ENCODE results near the gene ALS2.

The ALS2 gene

DNA sequence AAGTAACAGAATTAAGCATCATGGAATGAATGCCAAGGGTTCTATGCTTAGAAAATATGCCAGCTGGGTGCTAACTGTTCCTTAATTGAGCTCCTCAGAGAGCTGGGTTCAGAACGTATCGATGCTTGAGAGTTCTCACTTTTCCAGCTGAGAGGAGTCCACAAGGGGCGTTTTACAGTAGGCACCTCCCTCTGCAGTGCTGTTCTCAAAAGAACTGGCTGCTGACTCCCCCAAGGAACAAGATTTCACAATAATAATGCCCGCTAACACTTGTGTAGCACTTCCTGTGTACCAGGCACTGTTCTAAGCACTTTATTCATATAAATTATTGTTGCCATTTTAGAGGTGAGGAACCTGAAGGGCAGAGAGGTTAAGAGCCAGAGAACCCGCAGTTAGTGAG is 119.4 kb downstream of the ALS2 start:
- Histone ChIP-seq H3K4me1 (ENCODE audit: control extremely low read depth in 1 of 4, control insufficient read depth in 4 of 4, insufficient read depth in 4 of 4, low read length in 3 of 4) (peaks cover 0 to 12% (median 5%) of the 10 kb centered on the region in 4 experiments), H3K27me3 (replicated peaks in 2 of 5; ENCODE audit: control insufficient read depth in 4 of 5, insufficient read depth in 5 of 5, low read length in 4 of 5) (no peaks in the 10 kb centered on the region), H3K27ac (ENCODE audit: insufficient read depth in 1 of 2, low read depth in 1 of 2, low read length in 2 of 2, poor library complexity in 1 of 2, severe bottlenecking in 2 of 2) (no peak overlapping the region), H3K4me3 (ENCODE audit: control insufficient read depth in 1 of 7, extremely low read depth in 1 of 7, insufficient read depth in 4 of 7, low read depth in 2 of 7, low read length in 6 of 7) (peak overlapping the region in 1 of 7 experiments; percentile 20), H3K9me3 (ENCODE audit: control extremely low read depth in 1 of 5, control insufficient read depth in 4 of 5, insufficient read depth in 2 of 5, low read depth in 1 of 5, low read length in 4 of 5) (no peaks in the 10 kb centered on the region), H3K36me3 (ENCODE audit: control insufficient read depth in 4 of 4, insufficient read depth in 4 of 4, low read length in 3 of 4) (no peaks in the 10 kb centered on the region)
- WGBS (ENCODE audit: insufficient coverage), result 65% methylated on average over 4 of the region's 5 CpGs
- peak in 1 of 3 donors; percentile 38 for DNase-seq
- CTCF ChIA-PET, result no interaction called here
- POLR2A ChIA-PET, result no interaction called here

DNA sequence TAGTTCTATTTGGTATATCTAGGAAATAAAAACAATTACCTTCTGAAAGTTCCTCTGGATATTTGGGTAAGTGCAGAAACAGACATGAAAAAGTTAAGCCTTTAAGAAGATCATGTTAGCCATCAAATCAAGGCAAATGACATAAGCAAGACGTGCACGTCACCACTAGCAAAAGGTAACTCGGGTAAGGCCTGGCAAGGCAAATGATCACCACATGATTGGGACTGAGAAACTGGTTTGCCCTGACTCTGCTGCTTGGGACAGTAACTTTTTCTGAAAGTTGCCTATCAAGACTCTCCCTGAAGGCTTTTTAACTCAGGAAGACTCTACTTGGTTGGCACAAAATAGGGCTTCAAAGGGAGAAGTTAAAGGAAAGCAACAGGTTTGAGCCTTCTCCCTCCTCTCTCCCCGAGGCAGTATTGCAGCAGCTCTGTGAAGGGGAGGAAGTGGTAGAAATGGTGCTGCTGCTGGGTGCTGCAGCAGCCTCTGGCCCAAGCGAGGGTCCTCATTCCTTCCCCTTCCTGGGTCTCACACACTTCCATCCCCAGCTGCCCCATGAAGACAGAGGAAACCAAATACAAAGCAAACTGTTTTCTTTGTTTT is 120.3 kb downstream of the ALS2 start:
- no peaks in the 10 kb centered on the region for H3K9me3 ChIP-seq (ENCODE audit: control extremely low read depth in 1 of 5, control insufficient read depth in 4 of 5, insufficient read depth in 2 of 5, low read depth in 1 of 5, low read length in 4 of 5)
- H3K4me1 ChIP-seq (ENCODE audit: control extremely low read depth in 1 of 4, control insufficient read depth in 4 of 4, insufficient read depth in 4 of 4, low read length in 3 of 4), result peaks cover 0 to 12% (median 5%) of the 10 kb centered on the region in 4 experiments
- no peaks in the 10 kb centered on the region for H3K27me3 ChIP-seq (replicated peaks in 2 of 5; ENCODE audit: control insufficient read depth in 4 of 5, insufficient read depth in 5 of 5, low read length in 4 of 5)
- ChIA-PET CTCF (no interaction called here), POLR2A (no interaction called here)
- WGBS (ENCODE audit: insufficient coverage), result 93% methylated on average over 3 of the region's 5 CpGs
- H3K27ac ChIP-seq (ENCODE audit: insufficient read depth in 1 of 2, low read depth in 1 of 2, low read length in 2 of 2, poor library complexity in 1 of 2, severe bottlenecking in 2 of 2), result no peak overlapping the region
- no peaks in the 10 kb centered on the region for H3K36me3 ChIP-seq (ENCODE audit: control insufficient read depth in 4 of 4, insufficient read depth in 4 of 4, low read length in 3 of 4)
- peak in 1 of 3 donors; percentile 16 for DNase-seq
- no peak overlapping the region for H3K4me3 ChIP-seq (ENCODE audit: control insufficient read depth in 1 of 7, extremely low read depth in 1 of 7, insufficient read depth in 4 of 7, low read depth in 2 of 7, low read length in 6 of 7)

DNA sequence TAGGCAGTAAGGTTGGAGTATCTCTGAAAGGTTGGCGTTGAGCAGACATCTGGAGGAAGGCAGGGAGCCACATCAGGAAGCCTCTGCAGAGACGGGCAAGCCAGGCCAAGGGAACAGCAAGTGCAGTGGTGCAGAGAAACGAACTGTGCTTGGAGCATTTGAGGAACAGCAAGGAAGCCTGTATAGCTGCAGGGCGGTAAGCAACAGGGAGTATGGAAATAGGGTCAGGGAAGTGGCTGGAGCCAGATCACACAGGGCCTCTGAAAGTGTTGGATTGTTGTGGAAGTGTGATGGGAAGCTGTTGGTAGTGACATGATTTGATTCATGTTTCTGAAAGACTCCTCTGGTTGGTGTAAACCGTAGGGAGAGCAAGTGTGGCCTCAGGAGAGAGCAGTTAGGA is 124.0 kb downstream of the ALS2 start:
- Histone ChIP-seq H3K4me3 (ENCODE audit: control insufficient read depth in 1 of 7, extremely low read depth in 1 of 7, insufficient read depth in 4 of 7, low read depth in 2 of 7, low read length in 6 of 7) (no peak overlapping the region), H3K27me3 (replicated peaks in 2 of 5; ENCODE audit: control insufficient read depth in 4 of 5, insufficient read depth in 5 of 5, low read length in 4 of 5) (no peaks in the 10 kb centered on the region), H3K27ac (ENCODE audit: insufficient read depth in 1 of 2, low read depth in 1 of 2, low read length in 2 of 2, poor library complexity in 1 of 2, severe bottlenecking in 2 of 2) (no peak overlapping the region), H3K36me3 (ENCODE audit: control insufficient read depth in 4 of 4, insufficient read depth in 4 of 4, low read length in 3 of 4) (no peaks in the 10 kb centered on the region), H3K4me1 (ENCODE audit: control extremely low read depth in 1 of 4, control insufficient read depth in 4 of 4, insufficient read depth in 4 of 4, low read length in 3 of 4) (peaks cover 0 to 15% (median 5%) of the 10 kb centered on the region in 4 experiments), H3K9me3 (ENCODE audit: control extremely low read depth in 1 of 5, control insufficient read depth in 4 of 5, insufficient read depth in 2 of 5, low read depth in 1 of 5, low read length in 4 of 5) (no peaks in the 10 kb centered on the region)
- CTCF ChIA-PET, result no interaction called here
- POLR2A ChIA-PET, result no interaction called here
- 97% methylated on average over 4 of the region's 5 CpGs for WGBS (ENCODE audit: insufficient coverage)
- DNase-seq, result no peak

DNA sequence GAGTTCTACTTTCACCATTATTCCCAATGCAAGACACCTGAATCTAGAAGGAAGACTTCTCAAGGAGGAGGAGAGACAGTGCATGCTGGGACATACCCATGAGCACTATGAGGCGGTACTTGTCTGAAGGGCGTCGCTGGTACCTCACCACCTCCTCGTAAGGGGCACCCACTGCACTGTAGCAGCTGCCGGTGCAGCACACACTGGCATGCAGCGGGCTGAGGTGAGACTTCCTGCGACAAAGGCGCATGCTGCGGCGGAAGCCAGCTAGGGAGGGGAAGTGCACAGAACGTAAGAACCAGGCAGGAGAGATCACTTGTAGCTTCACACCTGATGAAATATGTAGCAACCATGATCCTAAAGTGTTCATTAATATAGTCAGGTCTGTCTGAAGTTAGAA is 124.6 kb downstream of the ALS2 start:
- H3K4me1 ChIP-seq (ENCODE audit: control extremely low read depth in 1 of 4, control insufficient read depth in 4 of 4, insufficient read depth in 4 of 4, low read length in 3 of 4), result peaks cover 0 to 9% (median 2%) of the 10 kb centered on the region in 4 experiments
- H3K9me3 ChIP-seq (ENCODE audit: control extremely low read depth in 1 of 5, control insufficient read depth in 4 of 5, insufficient read depth in 2 of 5, low read depth in 1 of 5, low read length in 4 of 5), result no peaks in the 10 kb centered on the region
- H3K27me3 ChIP-seq (replicated peaks in 2 of 5; ENCODE audit: control insufficient read depth in 4 of 5, insufficient read depth in 5 of 5, low read length in 4 of 5), result no peaks in the 10 kb centered on the region
- H3K27ac ChIP-seq (ENCODE audit: insufficient read depth in 1 of 2, low read depth in 1 of 2, low read length in 2 of 2, poor library complexity in 1 of 2, severe bottlenecking in 2 of 2), result no peak overlapping the region
- 97% methylated on average over 5 of the region's 11 CpGs for WGBS (ENCODE audit: insufficient coverage)
- no peak overlapping the region for H3K4me3 ChIP-seq (ENCODE audit: control insufficient read depth in 1 of 7, extremely low read depth in 1 of 7, insufficient read depth in 4 of 7, low read depth in 2 of 7, low read length in 6 of 7)
- no peaks in the 10 kb centered on the region for H3K36me3 ChIP-seq (ENCODE audit: control insufficient read depth in 4 of 4, insufficient read depth in 4 of 4, low read length in 3 of 4)
- POLR2A ChIA-PET, result no interaction called here
- CTCF ChIA-PET, result no interaction called here
- DNase-seq, result no peak

DNA sequence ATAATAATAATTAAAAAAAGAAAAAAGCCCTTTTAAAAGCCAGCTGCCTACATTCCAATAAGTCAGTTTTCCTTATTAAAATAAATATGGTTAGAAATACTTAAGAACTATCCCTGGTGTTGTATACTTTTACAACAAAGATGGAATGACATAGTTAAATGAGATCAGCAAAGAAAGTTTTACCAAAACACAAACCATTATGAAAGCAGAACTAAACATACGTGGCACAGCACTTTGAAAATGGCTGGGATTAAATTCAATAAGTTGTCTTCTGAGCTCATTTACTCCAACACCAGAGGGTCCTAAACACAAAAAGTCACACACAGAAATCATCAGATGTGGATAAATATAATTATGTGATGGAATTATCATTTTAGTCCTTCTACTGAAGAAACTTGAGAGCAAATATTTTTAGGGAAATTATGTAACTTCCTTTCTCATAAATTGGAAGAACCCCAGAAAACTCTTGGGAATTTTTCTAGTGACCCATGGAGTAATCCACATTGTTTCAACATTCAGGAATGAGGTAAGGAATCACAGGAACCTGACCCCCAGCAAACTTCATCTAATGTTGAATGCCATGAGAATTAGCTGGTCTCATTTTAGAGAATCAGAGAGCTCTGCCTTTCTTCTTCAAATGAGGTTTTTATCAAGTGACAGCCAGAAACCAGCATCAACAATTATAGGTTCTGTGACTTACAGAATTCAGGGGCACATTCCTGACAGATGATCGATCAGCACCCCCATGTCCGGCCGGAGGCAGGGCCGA is 125.9 kb downstream of the ALS2 start:
- 100% methylated on average over 4 of the region's 5 CpGs for WGBS (ENCODE audit: insufficient coverage)
- CTCF ChIA-PET, result no interaction called here
- no peaks in the 10 kb centered on the region for H3K9me3 ChIP-seq (ENCODE audit: control extremely low read depth in 1 of 5, control insufficient read depth in 4 of 5, insufficient read depth in 2 of 5, low read depth in 1 of 5, low read length in 4 of 5)
- no peak for DNase-seq
- no peak overlapping the region for H3K27ac ChIP-seq (ENCODE audit: insufficient read depth in 1 of 2, low read depth in 1 of 2, low read length in 2 of 2, poor library complexity in 1 of 2, severe bottlenecking in 2 of 2)
- POLR2A ChIA-PET, result no interaction called here
- H3K36me3 ChIP-seq (ENCODE audit: control insufficient read depth in 4 of 4, insufficient read depth in 4 of 4, low read length in 3 of 4), result no peaks in the 10 kb centered on the region
- H3K27me3 ChIP-seq (replicated peaks in 2 of 5; ENCODE audit: control insufficient read depth in 4 of 5, insufficient read depth in 5 of 5, low read length in 4 of 5), result no peaks in the 10 kb centered on the region
- H3K4me3 ChIP-seq (ENCODE audit: control insufficient read depth in 1 of 7, extremely low read depth in 1 of 7, insufficient read depth in 4 of 7, low read depth in 2 of 7, low read length in 6 of 7), result no peak overlapping the region
- peaks cover 0 to 3% (median 0%) of the 10 kb centered on the region in 4 experiments for H3K4me1 ChIP-seq (ENCODE audit: control extremely low read depth in 1 of 4, control insufficient read depth in 4 of 4, insufficient read depth in 4 of 4, low read length in 3 of 4)

DNA sequence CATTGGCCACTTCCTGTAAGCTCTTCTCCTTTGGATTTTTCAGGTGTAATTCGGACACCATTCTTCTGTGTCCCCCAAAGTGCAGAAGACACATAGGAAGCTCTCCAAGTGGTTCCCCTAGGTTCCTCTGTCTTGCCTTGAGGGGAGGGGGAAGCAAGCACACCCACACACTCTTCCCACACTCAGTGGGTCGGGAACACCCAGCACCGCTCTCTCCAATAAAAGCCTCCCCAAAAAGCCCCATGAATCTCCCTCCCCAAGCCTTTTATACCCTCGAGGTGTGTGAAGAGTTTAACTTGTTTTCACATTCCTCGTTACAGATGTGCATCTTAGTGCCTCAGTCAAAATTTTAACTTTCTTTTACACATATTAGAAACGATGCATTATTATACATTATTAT is 127.5 kb downstream of the ALS2 start:
- CTCF ChIA-PET, result interaction anchor here (0.6 kb wide), 1 partner anchor 471 kb away, joined by 3 read pairs; no protein-coding TSS in a partner anchor
- Histone ChIP-seq H3K27ac (ENCODE audit: insufficient read depth in 1 of 2, low read depth in 1 of 2, low read length in 2 of 2, poor library complexity in 1 of 2, severe bottlenecking in 2 of 2) (no peak overlapping the region), H3K4me3 (ENCODE audit: control insufficient read depth in 1 of 7, extremely low read depth in 1 of 7, insufficient read depth in 4 of 7, low read depth in 2 of 7, low read length in 6 of 7) (no peak overlapping the region), H3K9me3 (ENCODE audit: control extremely low read depth in 1 of 5, control insufficient read depth in 4 of 5, insufficient read depth in 2 of 5, low read depth in 1 of 5, low read length in 4 of 5) (no peaks in the 10 kb centered on the region), H3K4me1 (ENCODE audit: control extremely low read depth in 1 of 4, control insufficient read depth in 4 of 4, insufficient read depth in 4 of 4, low read length in 3 of 4) (peaks cover 0 to 3% (median 0%) of the 10 kb centered on the region in 4 experiments), H3K36me3 (ENCODE audit: control insufficient read depth in 4 of 4, insufficient read depth in 4 of 4, low read length in 3 of 4) (no peaks in the 10 kb centered on the region), H3K27me3 (replicated peaks in 2 of 5; ENCODE audit: control insufficient read depth in 4 of 5, insufficient read depth in 5 of 5, low read length in 4 of 5) (no peaks in the 10 kb centered on the region)
- DNase-seq, result no peak
- POLR2A ChIA-PET, result no interaction called here
- WGBS (ENCODE audit: insufficient coverage), result 100% methylated on average over 1 of the region's 6 CpGs

Data from common myeloid progenitor, CD34-positive (primary cell).